ENCODE measurements around the gene KRAS. TPM values are rescaled to one million over a fixed set of nuclear protein-coding genes. Genes with fewer than 3 reads are reported as not detected.

The KRAS gene
- total and polyA plus RNA-seq, 2 of the 4 experiments (the other 2 are of a cell fraction): 9.3 to 10.7 TPM

DNA sequence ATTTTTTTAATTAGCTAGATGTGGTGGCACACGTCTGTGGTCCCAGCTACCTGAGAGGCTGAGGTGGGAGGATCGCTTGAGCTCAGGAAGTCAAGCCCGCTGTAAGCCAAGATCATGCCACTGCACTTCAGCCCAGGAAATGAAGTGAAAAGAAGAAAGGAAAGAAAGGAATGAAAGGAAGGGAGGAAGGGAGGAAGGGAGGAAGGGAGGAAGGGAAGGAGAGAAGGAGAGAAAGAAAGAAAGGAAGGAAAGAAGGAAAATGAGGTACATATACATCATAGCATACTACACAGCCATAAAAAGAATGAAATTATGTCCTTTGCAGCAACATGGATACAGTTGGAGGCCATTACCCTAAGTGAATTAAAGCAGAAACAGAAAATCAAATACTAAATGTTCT is 68.0 kb downstream of the KRAS start:
- no peaks in the 10 kb centered on the region for H4K20me1 ChIP-seq (ENCODE audit: insufficient read depth, low read length)
- BruUV-seq (replicated peaks): no TSS peak
- no peak for ATAC-seq (ENCODE audit: low read depth)

More for the DNA sequence above, 68.0 kb downstream of the KRAS start:
- Histone ChIP-seq H3K4ac (ENCODE audit: low read depth, low read length) (no peak overlapping the region), H3K9me1 (ENCODE audit: insufficient read depth, low read length) (peaks cover 3% of the 10 kb centered on the region; the same call in 1 of the 2 replicates), H2AK9ac (replicated peaks; ENCODE audit: low read depth, low read length, poor library complexity) (no peak overlapping the region), H3K56ac (ENCODE audit: extremely low read depth, insufficient read depth, low read length) (no peak overlapping the region), H2BK120ac (ENCODE audit: low read depth, low read length) (no peak overlapping the region), H2AFZ (replicated peaks; ENCODE audit: low read length, poor library complexity) (no peak overlapping the region), H4K8ac (ENCODE audit: low read depth in 2 of 2, low read length in 2 of 2) (no peak overlapping the region), H2AK5ac (ENCODE audit: low read depth, low read length) (no peak overlapping the region), H3K9ac (ENCODE audit: low read depth, low read length) (no peak overlapping the region), H3K79me1 (ENCODE audit: low read depth in 1 of 2, low read length in 2 of 2) (no peaks in the 10 kb centered on the region), H3K14ac (replicated peaks; ENCODE audit: low read depth, low read length) (no peak overlapping the region), H3K23ac (ENCODE audit: low read depth, low read length) (no peak overlapping the region), H3K27me3 (ENCODE audit: control insufficient read depth, insufficient read depth, low read length) (no peaks in the 10 kb centered on the region), H3K27ac (ENCODE audit: insufficient read depth, low read length) (no peak overlapping the region), H3K18ac (ENCODE audit: low read depth, low read length) (no peak overlapping the region), H4K5ac (ENCODE audit: low read depth, low read length) (no peak overlapping the region), H3K4me1 (ENCODE audit: control insufficient read depth, insufficient read depth, low read length) (no peaks in the 10 kb centered on the region; the same call in 1 of the 2 replicates), H3K36me3 (ENCODE audit: control insufficient read depth, insufficient read depth, low read length) (no peaks in the 10 kb centered on the region), H4K91ac (ENCODE audit: insufficient read depth, low read depth, low read length) (no peak overlapping the region), H3K4me3 (ENCODE audit: insufficient read depth, low read depth, low read length) (no peak overlapping the region), H2BK5ac (ENCODE audit: low read depth, low read length, poor library complexity, severe bottlenecking) (no peak overlapping the region), H2BK15ac (ENCODE audit: low read depth, low read length) (no peak overlapping the region), H3K4me2 (ENCODE audit: low read depth, low read length) (no peak overlapping the region), H2BK20ac (ENCODE audit: low read depth, low read length) (no peak overlapping the region), H3K9me3 (ENCODE audit: control insufficient read depth, insufficient read depth, low read length) (peaks cover 2% of the 10 kb centered on the region; the same call in 1 of the 2 replicates)
- dilution Hi-C loops (cut with HindIII; ENCODE audit: low sequenced_read_pairs, unreplicated experiment) (no loop called here), intact Hi-C loops (cut with micrococcal nuclease) (no loop called here), in situ Hi-C loops (cut with MboI; ENCODE audit: low sequenced_read_pairs) (no loop called here)
- ChIA-PET CTCF (interaction anchor here (0.6 to 1.0 kb wide), 3 partner anchors 10 to 205 kb away, joined by 3 read pairs; no protein-coding TSS in a partner anchor), POLR2A (ENCODE audit: unreplicated experiment) (interaction anchor here (0.6 kb wide), 1 partner anchor 186 kb away, joined by 3 read pairs; no protein-coding TSS in a partner anchor)
- WGBS, 2 experiments (ENCODE audit: extremely low coverage in 2 of 2, insufficient read length in 1 of 2): 90% methylated on average over 2 of the region's 3 CpGs; no CpG with 5 or more reads in 1 of the 2 experiments
- DNase-seq: no peak
- TF ChIP-seq POLR2A (IDR thresholded peaks at IDR 0.05; ENCODE audit: low read depth, low read length) (no peak), MAZ (IDR thresholded peaks at IDR 0.05; ENCODE audit: borderline replicate concordance, low read depth, low read length) (no peak), RAD21 (IDR thresholded peaks at IDR 0.05; ENCODE audit: low read length) (no peak), CHD1 (IDR thresholded peaks at IDR 0.05; ENCODE audit: low read depth, low read length) (no peak), NFE2L2 (IDR thresholded peaks at IDR 0.05; ENCODE audit: low read depth, low read length) (no peak), CEBPB (IDR thresholded peaks at IDR 0.05; ENCODE audit: low read depth, low read length) (no peak), MAFK (IDR thresholded peaks at IDR 0.05; ENCODE audit: low read depth, low read length) (no peak), USF2 (IDR thresholded peaks at IDR 0.05; ENCODE audit: low read depth, low read length) (no peak), RCOR1 (IDR thresholded peaks at IDR 0.05; ENCODE audit: insufficient replicate concordance, low read length) (no peak), RFX5 (IDR thresholded peaks at IDR 0.05; ENCODE audit: low read depth, low read length) (no peak), SMC3 (IDR thresholded peaks at IDR 0.05; ENCODE audit: low read depth, low read length) (no peak), ELK1 (IDR thresholded peaks at IDR 0.05; ENCODE audit: borderline replicate concordance, low read depth, low read length) (no peak), MXI1 (IDR thresholded peaks at IDR 0.05; ENCODE audit: borderline replicate concordance, low read depth, low read length) (no peak), BHLHE40 (IDR thresholded peaks at IDR 0.05; ENCODE audit: low read depth, low read length) (no peak), FOS (IDR thresholded peaks at IDR 0.05; ENCODE audit: low read depth, low read length) (no peak)
- TF ChIP-seq, protein P1, sequence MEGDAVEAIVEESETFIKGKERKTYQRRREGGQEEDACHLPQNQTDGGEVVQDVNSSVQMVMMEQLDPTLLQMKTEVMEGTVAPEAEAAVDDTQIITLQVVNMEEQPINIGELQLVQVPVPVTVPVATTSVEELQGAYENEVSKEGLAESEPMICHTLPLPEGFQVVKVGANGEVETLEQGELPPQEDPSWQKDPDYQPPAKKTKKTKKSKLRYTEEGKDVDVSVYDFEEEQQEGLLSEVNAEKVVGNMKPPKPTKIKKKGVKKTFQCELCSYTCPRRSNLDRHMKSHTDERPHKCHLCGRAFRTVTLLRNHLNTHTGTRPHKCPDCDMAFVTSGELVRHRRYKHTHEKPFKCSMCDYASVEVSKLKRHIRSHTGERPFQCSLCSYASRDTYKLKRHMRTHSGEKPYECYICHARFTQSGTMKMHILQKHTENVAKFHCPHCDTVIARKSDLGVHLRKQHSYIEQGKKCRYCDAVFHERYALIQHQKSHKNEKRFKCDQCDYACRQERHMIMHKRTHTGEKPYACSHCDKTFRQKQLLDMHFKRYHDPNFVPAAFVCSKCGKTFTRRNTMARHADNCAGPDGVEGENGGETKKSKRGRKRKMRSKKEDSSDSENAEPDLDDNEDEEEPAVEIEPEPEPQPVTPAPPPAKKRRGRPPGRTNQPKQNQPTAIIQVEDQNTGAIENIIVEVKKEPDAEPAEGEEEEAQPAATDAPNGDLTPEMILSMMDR (conservative IDR thresholded peaks at IDR 0.05; ENCODE audit: low read depth, low read length): no peak
